Trophoblast cell (in vitro differentiated cells and primary cell): ENCODE data around the gene DYNLT1.

Source experiments
- DNase-seq, 2 donors: peaks; one replicate each; pipeline ENCODE4 v3.0.0-alpha.2; 2016
- H2AFZ ChIP-seq: 2 replicates; pipeline ENCODE4 v1.6.1; 2013; ENCODE audit warnings: low read length, moderate library complexity, mild to moderate bottlenecking; ENCODE audit not compliant: insufficient read depth, poor library complexity
- H2AK5ac ChIP-seq: 2 replicates; pipeline ENCODE4 v1.6.1; 2013; ENCODE audit warnings: mild to moderate bottlenecking, low read length
- H2BK120ac ChIP-seq: 2 replicates; pipeline ENCODE4 v1.6.1; 2013; ENCODE audit warnings: low read length, mild to moderate bottlenecking, moderate library complexity; ENCODE audit not compliant: insufficient read depth, poor library complexity
- H2BK12ac ChIP-seq: 2 replicates; pipeline ENCODE4 v1.6.1; 2013; ENCODE audit warnings: mild to moderate bottlenecking, low read length, moderate library complexity
- H2BK5ac ChIP-seq: 2 replicates; pipeline ENCODE4 v1.6.1; 2013; ENCODE audit warnings: low read length, low read depth, moderate library complexity, mild to moderate bottlenecking; ENCODE audit not compliant: poor library complexity
- H3K14ac ChIP-seq: 2 replicates; pipeline ENCODE4 v1.6.1; 2013; ENCODE audit warnings: mild to moderate bottlenecking, low read length
- H3K18ac ChIP-seq: 2 replicates; pipeline ENCODE4 v1.6.1; 2013; ENCODE audit warnings: mild to moderate bottlenecking, low read length
- H3K23ac ChIP-seq: 2 replicates; pipeline ENCODE4 v1.6.1; 2013; ENCODE audit warnings: low read length
- H3K27ac ChIP-seq: 2 replicates; pipeline ENCODE4 v1.5.1; 2013; ENCODE audit warnings: low read depth, mild to moderate bottlenecking, inconsistent platforms, low read length, moderate library complexity
- H3K27me3 ChIP-seq: 2 replicates; pipeline ENCODE4 v1.6.1; 2013; ENCODE audit warnings: inconsistent platforms, mild to moderate bottlenecking, low read length, moderate library complexity; ENCODE audit not compliant: insufficient read depth
- H3K36me3 ChIP-seq, 2 experiments: 1 replicate in 1 of 2; 2 replicates in 1 of 2; pipeline ENCODE4 v1.6.1; 2013; ENCODE audit warnings: low read length in 2 of 2, mild to moderate bottlenecking in 2 of 2, moderate library complexity in 1 of 2; ENCODE audit not compliant: insufficient read depth in 2 of 2, control insufficient read depth in 1 of 2
- H3K4ac ChIP-seq: 2 replicates; pipeline ENCODE4 v1.6.1; 2013; ENCODE audit warnings: low read depth, mild to moderate bottlenecking, low read length, moderate library complexity
- H3K4me1 ChIP-seq, 2 experiments: 1 replicate in 1 of 2; 2 replicates in 1 of 2; pipeline ENCODE4 v1.6.1; 2013; ENCODE audit warnings: low read length in 2 of 2, mild to moderate bottlenecking in 2 of 2, moderate library complexity in 1 of 2; ENCODE audit not compliant: insufficient read depth in 2 of 2, control insufficient read depth in 1 of 2
- H3K4me2 ChIP-seq: 2 replicates; pipeline ENCODE4 v1.6.1; 2013; ENCODE audit warnings: inconsistent platforms, mild to moderate bottlenecking, low read length, moderate library complexity
- H3K4me3 ChIP-seq: 2 replicates; pipeline ENCODE4 v1.5.1; 2013; ENCODE audit warnings: mild to moderate bottlenecking, low read depth, low read length, inconsistent platforms
- H3K79me1 ChIP-seq: one replicate; pipeline ENCODE4 v1.6.1; 2013; ENCODE audit warnings: low read length
- H3K79me2 ChIP-seq: 2 replicates; pipeline ENCODE4 v1.6.1; 2013; ENCODE audit warnings: low read length, mild to moderate bottlenecking; ENCODE audit not compliant: control insufficient read depth, insufficient read depth, poor library complexity
- H3K9ac ChIP-seq: 2 replicates; pipeline ENCODE4 v1.6.1; 2013; ENCODE audit warnings: mild to moderate bottlenecking, low read length
- H3K9me3 ChIP-seq: 2 replicates; pipeline ENCODE4 v1.6.1; 2013; ENCODE audit warnings: low read depth, mild to moderate bottlenecking, control low read depth, inconsistent platforms, low read length; ENCODE audit not compliant: insufficient read depth
- H4K12ac ChIP-seq: 2 replicates; pipeline ENCODE4 v1.6.1; 2013; ENCODE audit warnings: low read depth, mild to moderate bottlenecking, low read length, moderate library complexity
- H4K8ac ChIP-seq: 2 replicates; pipeline ENCODE4 v1.6.1; 2013; ENCODE audit warnings: low read depth, mild to moderate bottlenecking, low read length, moderate library complexity
- H4K91ac ChIP-seq: one replicate; pipeline ENCODE4 v1.6.1; 2013; ENCODE audit warnings: low read depth, mild to moderate bottlenecking, low read length, moderate library complexity
- WGBS: extraction: QIAGEN DNeasy Blood & Tissue Kit; methylation state at CpG from one replicate; pipeline ENCODE4 v1.1.7; 2013; ENCODE audit warnings: missing lambda C conversion rate; ENCODE audit not compliant: insufficient read length, insufficient coverage; ENCODE audit errors: extremely low coverage; 5-methylcytosine and 5-hydroxymethylcytosine counted together

The DYNLT1 gene

GRCh38 chr6:158605266-158605878 lies 39.2 kb downstream of the DYNLT1 start:
- H2BK120ac ChIP-seq: no peak overlapping the region
- no peaks in the 10 kb centered on the region for H3K27me3 ChIP-seq
- H3K79me2 ChIP-seq: no peaks in the 10 kb centered on the region
- H4K12ac ChIP-seq: no peak overlapping the region
- H3K9me3 ChIP-seq: peaks cover 2% of the 10 kb centered on the region
- peak; percentile 76 to 89 for DNase-seq
- no peak overlapping the region for H4K91ac ChIP-seq
- H2AK5ac ChIP-seq: no peak overlapping the region
- no peak overlapping the region for H4K8ac ChIP-seq
- no peak overlapping the region for H3K23ac ChIP-seq
- no peak overlapping the region for H3K27ac ChIP-seq
- no peak overlapping the region for H3K4me2 ChIP-seq
- no peak overlapping the region for H2BK12ac ChIP-seq
- no peak overlapping the region for H2AFZ ChIP-seq
- H3K79me1 ChIP-seq: peaks cover 3% of the 10 kb centered on the region
- peaks cover 11 to 13% of the 10 kb centered on the region in 2 experiments for H3K4me1 ChIP-seq
- H3K4me3 ChIP-seq: no peak overlapping the region
- H3K36me3 ChIP-seq: peaks cover 34 to 40% of the 10 kb centered on the region in 2 experiments
- no peak overlapping the region for H2BK5ac ChIP-seq
- H3K9ac ChIP-seq: no peak overlapping the region
- WGBS: no CpG with 5 or more reads among the region's 13 CpGs
- H3K14ac ChIP-seq: no peak overlapping the region
- no peak overlapping the region for H3K4ac ChIP-seq
- no peak overlapping the region for H3K18ac ChIP-seq

GRCh38 chr6:158604048-158604406 lies 40.5 kb downstream of the DYNLT1 start:
- Histone ChIP-seq H3K14ac (no peak overlapping the region), H2AFZ (no peak overlapping the region), H3K23ac (no peak overlapping the region), H3K4me3 (no peak overlapping the region), H3K79me1 (no peaks in the 10 kb centered on the region), H3K27ac (no peak overlapping the region), H4K91ac (no peak overlapping the region), H3K4me1 (peaks cover 4 to 12% of the 10 kb centered on the region in 2 experiments), H3K9ac (no peak overlapping the region), H3K36me3 (peaks cover 35 to 40% of the 10 kb centered on the region in 2 experiments), H3K4me2 (no peak overlapping the region), H3K79me2 (no peaks in the 10 kb centered on the region), H2BK12ac (no peak overlapping the region), H3K9me3 (peaks cover 2% of the 10 kb centered on the region), H2AK5ac (no peak overlapping the region), H3K4ac (no peak overlapping the region), H2BK5ac (no peak overlapping the region), H4K8ac (no peak overlapping the region), H4K12ac (no peak overlapping the region), H2BK120ac (no peak overlapping the region), H3K27me3 (no peaks in the 10 kb centered on the region), H3K18ac (no peak overlapping the region)
- no CpG with 5 or more reads among the region's 6 CpGs for WGBS
- no peak for DNase-seq

- Histone ChIP-seq H2BK5ac (no peak overlapping the region), H3K9me3 (peaks cover 2% of the 10 kb centered on the region), H2BK12ac (no peak overlapping the region), H3K27ac (no peak overlapping the region), H3K4me2 (no peak overlapping the region), H3K9ac (no peak overlapping the region), H3K36me3 (peaks cover 38 to 40% of the 10 kb centered on the region in 2 experiments), H2AK5ac (no peak overlapping the region), H4K91ac (no peak overlapping the region), H3K4me1 (peaks cover 4 to 12% of the 10 kb centered on the region in 2 experiments), H3K18ac (no peak overlapping the region), H3K79me2 (no peaks in the 10 kb centered on the region), H3K4ac (no peak overlapping the region), H3K27me3 (no peaks in the 10 kb centered on the region), H3K23ac (no peak overlapping the region), H2BK120ac (no peak overlapping the region), H3K14ac (no peak overlapping the region), H4K8ac (no peak overlapping the region), H3K79me1 (no peaks in the 10 kb centered on the region), H3K4me3 (no peak overlapping the region), H4K12ac (no peak overlapping the region), H2AFZ (no peak overlapping the region)
- DNase-seq: no peak
- no CpG with 5 or more reads among the region's 15 CpGs for whole genome bisulfite sequencing
These were observed 41.1 kb downstream of the DYNLT1 start for GRCh38 chr6:158603261-158604047.

- Histone ChIP-seq H3K9me3 (no peaks in the 10 kb centered on the region), H3K36me3 (peaks cover 19 to 29% of the 10 kb centered on the region in 2 experiments), H2AFZ (no peak overlapping the region), H3K79me2 (no peaks in the 10 kb centered on the region), H3K18ac (peak overlapping the region; percentile 51), H3K4me3 (no peak overlapping the region), H3K14ac (peak overlapping the region; percentile 10), H3K4me1 (peaks cover 4 to 8% of the 10 kb centered on the region in 2 experiments), H3K23ac (no peak overlapping the region), H3K27me3 (no peaks in the 10 kb centered on the region), H4K8ac (peak overlapping the region; percentile 25), H2BK5ac (no peak overlapping the region), H3K9ac (no peak overlapping the region), H2AK5ac (no peak overlapping the region), H4K91ac (no peak overlapping the region), H4K12ac (no peak overlapping the region), H3K79me1 (no peaks in the 10 kb centered on the region), H3K27ac (no peak overlapping the region), H3K4me2 (no peak overlapping the region), H2BK12ac (no peak overlapping the region), H2BK120ac (no peak overlapping the region), H3K4ac (peak overlapping the region; percentile 37)
- no CpG with 5 or more reads among the region's 18 CpGs for WGBS
- DNase-seq: peak; percentile 54 to 61
These were observed 44.9 kb downstream of the DYNLT1 start for GRCh38 chr6:158599635-158600034.
